ENCODE results near the gene PCDHA3.
"Not testable (repeated sequence)": the region's sequence is repeated elsewhere in the genome, so short reads cannot be mapped to it uniquely, and the experiment has no call there.

Gene PCDHA3

GRCh38 chr5:140796718-140797095 is 4.2 kb upstream of the PCDHA3 start:
- Mint-ChIP-seq H3K4me3 (no peak overlapping the region), H3K27me3 (peaks cover 18 to 25% of the 10 kb centered on the region in 2 donors), H3K4me1 (ENCODE audit: low read depth in 2 of 2) (no peaks in the 10 kb centered on the region), H3K9me3 (peaks cover 0 to 2% of the 10 kb centered on the region in 2 donors), H3K27ac (no peak overlapping the region), H3K36me3 (ENCODE audit: insufficient read depth) (no peaks in the 10 kb centered on the region)
- DNase-seq (no peak), ATAC-seq (replicated peaks) (no peak)

GRCh38 chr5:140801494-140801841 is 611 bp downstream of the PCDHA3 start:
- H3K4me3 Mint-ChIP-seq: no peak overlapping the region
- H3K27me3 Mint-ChIP-seq: peaks cover 21 to 29% of the 10 kb centered on the region in 2 donors
- H3K27ac Mint-ChIP-seq: no peak overlapping the region
- peaks cover 3% of the 10 kb centered on the region for H3K36me3 Mint-ChIP-seq (ENCODE audit: insufficient read depth)
- DNase-seq (no peak), ATAC-seq (replicated peaks) (no peak)
- no peaks in the 10 kb centered on the region for H3K4me1 Mint-ChIP-seq (ENCODE audit: low read depth in 2 of 2)
- peaks cover 0 to 6% of the 10 kb centered on the region in 2 donors for H3K9me3 Mint-ChIP-seq

DNA sequence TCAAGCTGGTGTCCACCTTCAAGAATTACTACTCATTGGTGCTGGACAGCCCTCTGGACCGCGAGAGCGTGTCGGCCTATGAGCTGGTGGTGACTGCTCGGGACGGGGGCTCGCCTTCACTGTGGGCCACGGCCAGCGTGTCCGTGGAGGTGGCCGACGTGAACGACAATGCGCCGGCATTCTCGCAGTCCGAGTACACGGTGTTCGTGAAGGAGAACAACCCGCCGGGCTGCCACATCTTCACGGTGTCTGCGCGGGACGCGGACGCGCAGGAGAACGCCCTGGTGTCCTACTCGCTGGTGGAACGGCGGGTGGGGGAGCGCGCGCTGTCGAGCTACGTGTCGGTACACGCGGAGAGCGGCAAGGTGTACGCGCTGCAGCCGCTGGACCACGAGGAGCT is 1.5 kb downstream of the PCDHA3 start:
- not testable (repeated sequence) for ATAC-seq (replicated peaks)

GRCh38 chr5:140802781-140803271 is 2.0 kb downstream of the PCDHA3 start:
- H3K4me1 Mint-ChIP-seq (ENCODE audit: low read depth in 2 of 2): no peaks in the 10 kb centered on the region
- no peak overlapping the region for H3K27ac Mint-ChIP-seq
- ATAC-seq (replicated peaks) (no peak), DNase-seq (no peak)
- peaks cover 25 to 29% of the 10 kb centered on the region in 2 donors for H3K27me3 Mint-ChIP-seq
- H3K9me3 Mint-ChIP-seq: peaks cover 0 to 6% of the 10 kb centered on the region in 2 donors
- H3K4me3 Mint-ChIP-seq: no peak overlapping the region
- peaks cover 3% of the 10 kb centered on the region for H3K36me3 Mint-ChIP-seq (ENCODE audit: insufficient read depth)

More for the DNA sequence above, 1.5 kb downstream of the PCDHA3 start:
- H3K27me3 Mint-ChIP-seq: peaks cover 25 to 29% of the 10 kb centered on the region in 2 donors
- not testable (repeated sequence) for H3K27ac Mint-ChIP-seq; DNase-seq; H3K4me3 Mint-ChIP-seq; H3K36me3 Mint-ChIP-seq (ENCODE audit: insufficient read depth); H3K4me1 Mint-ChIP-seq (ENCODE audit: low read depth in 2 of 2); H3K9me3 Mint-ChIP-seq

DNA sequence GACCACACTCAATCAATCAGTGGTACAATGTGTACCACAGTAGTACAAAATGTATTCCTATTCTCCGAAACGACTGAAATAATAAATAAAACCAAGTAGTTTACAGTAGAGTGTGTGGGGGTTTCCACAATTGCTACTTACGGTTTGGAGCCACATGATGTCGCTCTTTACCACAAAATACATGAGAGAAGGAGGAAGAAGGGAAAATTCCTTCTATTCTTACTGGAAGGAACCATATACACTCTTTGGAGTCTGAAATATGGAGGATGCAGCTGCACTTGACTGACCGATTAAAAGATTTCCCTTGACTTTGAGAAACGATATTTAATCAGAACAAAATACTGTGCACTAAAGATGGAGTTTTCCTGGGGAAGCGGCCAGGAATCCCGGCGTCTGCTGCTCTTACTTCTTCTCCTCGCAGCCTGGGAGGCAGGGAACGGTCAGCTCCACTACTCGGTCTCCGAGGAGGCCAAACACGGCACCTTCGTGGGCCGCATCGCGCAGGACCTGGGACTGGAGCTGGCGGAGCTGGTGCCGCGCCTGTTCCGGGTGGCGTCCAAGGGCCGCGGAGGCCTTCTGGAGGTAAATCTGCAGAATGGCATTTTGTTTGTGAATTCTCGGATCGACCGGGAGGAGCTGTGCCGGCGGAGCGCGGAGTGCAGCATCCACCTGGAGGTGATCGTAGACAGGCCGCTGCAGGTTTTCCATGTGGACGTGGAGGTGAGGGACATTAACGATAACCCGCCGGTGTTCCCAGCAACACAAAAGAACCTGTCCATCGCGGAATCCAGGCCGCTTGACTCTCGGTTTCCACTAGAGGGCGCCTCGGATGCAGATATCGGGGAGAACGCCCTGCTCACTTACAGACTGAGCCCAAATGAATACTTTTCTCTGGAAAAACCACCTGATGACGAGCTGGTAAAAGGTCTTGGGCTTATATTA is 6.2 kb downstream of the PCDHA3 start, which contains the start of gene PCDHA4:
Gene PCDHA4 (plus strand): TSS at position 235 of the 942 bp plus-strand sequence.
- no peak within 1 kb of the TSS for H3K27ac Mint-ChIP-seq
- H3K4me3 Mint-ChIP-seq: no peak within 1 kb of the TSS
- DNase-seq: no peak
- H3K4me1 Mint-ChIP-seq (ENCODE audit: low read depth in 2 of 2): no peaks in the 10 kb centered on the region
- peaks cover 0 to 6% of the 10 kb centered on the region in 2 donors for H3K9me3 Mint-ChIP-seq
- H3K36me3 Mint-ChIP-seq (ENCODE audit: insufficient read depth): peaks cover 3% of the 10 kb centered on the region
- peaks cover 22 to 25% of the 10 kb centered on the region in 2 donors for H3K27me3 Mint-ChIP-seq
- no peak for ATAC-seq (replicated peaks)

DNA sequence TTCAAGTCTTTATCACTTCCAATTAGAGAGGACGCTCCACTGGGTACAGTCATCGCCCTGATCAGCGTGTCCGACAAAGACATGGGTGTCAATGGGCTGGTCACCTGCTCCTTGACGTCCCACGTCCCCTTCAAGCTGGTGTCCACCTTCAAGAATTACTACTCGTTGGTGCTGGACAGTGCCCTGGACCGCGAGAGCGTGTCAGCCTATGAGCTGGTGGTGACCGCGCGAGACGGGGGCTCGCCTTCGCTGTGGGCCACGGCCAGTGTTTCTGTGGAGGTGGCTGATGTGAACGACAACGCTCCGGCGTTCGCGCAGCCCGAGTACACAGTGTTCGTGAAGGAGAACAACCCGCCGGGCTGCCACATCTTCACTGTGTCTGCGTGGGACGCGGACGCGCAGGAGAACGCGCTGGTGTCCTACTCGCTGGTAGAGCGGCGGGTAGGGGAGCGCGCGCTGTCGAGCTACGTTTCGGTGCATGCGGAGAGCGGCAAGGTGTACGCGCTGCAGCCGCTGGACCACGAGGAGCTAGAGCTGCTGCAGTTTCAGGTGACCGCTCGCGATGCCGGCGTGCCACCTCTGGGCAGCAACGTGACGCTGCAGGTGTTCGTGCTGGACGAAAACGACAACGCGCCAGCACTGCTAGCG is 7.5 kb downstream of the PCDHA3 start:
- not testable (repeated sequence) for ATAC-seq (replicated peaks); H3K4me3 Mint-ChIP-seq; H3K4me1 Mint-ChIP-seq (ENCODE audit: low read depth in 2 of 2); DNase-seq; H3K27ac Mint-ChIP-seq; H3K9me3 Mint-ChIP-seq; H3K36me3 Mint-ChIP-seq (ENCODE audit: insufficient read depth)
- peaks cover 25 to 26% of the 10 kb centered on the region in 2 donors for H3K27me3 Mint-ChIP-seq

DNA sequence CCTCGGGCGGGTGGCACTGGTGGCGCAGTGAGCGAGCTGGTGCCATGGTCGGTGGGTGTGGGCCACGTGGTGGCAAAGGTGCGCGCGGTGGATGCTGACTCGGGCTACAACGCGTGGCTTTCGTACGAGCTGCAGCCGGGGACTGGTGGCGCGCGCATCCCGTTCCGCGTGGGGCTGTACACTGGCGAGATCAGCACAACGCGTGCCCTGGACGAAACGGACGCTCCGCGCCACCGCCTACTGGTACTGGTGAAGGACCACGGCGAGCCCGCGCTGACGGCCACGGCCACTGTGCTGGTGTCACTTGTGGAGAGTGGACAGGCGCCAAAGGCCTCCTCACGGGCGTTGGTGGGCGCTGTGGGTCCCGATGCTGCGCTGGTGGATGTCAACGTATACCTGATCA is 8.0 kb downstream of the PCDHA3 start:
- Mint-ChIP-seq H3K4me1 (ENCODE audit: low read depth in 2 of 2) (no peaks in the 10 kb centered on the region), H3K36me3 (ENCODE audit: insufficient read depth) (peaks cover 3% of the 10 kb centered on the region), H3K27me3 (peaks cover 24 to 25% of the 10 kb centered on the region in 2 donors), H3K9me3 (peaks cover 0 to 6% of the 10 kb centered on the region in 2 donors), H3K27ac (no peak overlapping the region), H3K4me3 (no peak overlapping the region)
- DNase-seq (no peak), ATAC-seq (replicated peaks) (no peak)

DNA sequence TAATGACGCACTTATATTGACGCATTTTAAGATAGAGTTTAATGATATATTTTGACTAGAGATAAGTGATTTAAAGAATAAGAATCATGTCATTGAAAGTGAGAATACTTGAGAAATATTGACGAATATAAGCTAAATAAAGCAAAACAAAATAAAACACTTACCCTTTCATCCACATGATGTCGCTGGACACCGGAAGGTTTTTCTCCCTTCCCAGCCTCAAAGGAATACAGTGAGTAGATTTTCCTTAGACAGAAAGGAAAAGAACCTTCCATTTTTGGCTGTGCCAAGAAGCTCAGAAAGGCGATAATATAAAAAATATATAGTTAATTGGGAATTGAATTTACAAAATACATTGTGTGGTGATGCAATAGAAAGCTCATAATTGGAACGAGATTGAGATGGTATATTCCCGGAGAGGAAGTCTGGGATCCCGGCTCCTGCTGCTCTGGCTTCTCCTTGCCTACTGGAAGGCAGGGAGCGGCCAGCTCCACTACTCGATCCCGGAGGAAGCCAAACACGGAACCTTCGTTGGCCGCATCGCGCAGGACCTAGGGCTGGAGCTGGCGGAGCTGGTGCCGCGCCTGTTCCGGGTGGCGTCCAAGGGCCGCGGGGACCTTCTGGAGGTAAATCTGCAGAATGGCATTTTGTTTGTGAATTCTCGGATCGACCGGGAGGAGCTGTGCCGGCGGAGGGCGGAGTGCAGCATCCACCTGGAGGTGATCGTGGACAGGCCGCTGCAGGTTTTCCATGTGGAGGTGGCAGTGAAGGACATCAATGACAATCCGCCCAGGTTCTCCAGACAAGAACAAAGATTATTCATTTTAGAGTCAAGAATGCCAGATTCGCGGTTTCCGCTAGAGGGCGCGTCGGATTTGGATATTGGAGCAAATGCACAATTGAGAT is 20.8 kb downstream of the PCDHA3 start, which contains the start of gene PCDHA5:
Gene PCDHA5 (plus strand): TSS at position 239 of the 906 bp plus-strand sequence.
- Mint-ChIP-seq H3K36me3 (ENCODE audit: insufficient read depth) (no peaks in the 10 kb centered on the region), H3K27ac (no peak within 1 kb of the TSS), H3K9me3 (no peaks in the 10 kb centered on the region), H3K27me3 (peaks cover 8 to 18% of the 10 kb centered on the region in 2 donors), H3K4me1 (ENCODE audit: low read depth in 2 of 2) (no peaks in the 10 kb centered on the region), H3K4me3 (no peak within 1 kb of the TSS)
- ATAC-seq (replicated peaks) (no peak), DNase-seq (no peak)

- no peak overlapping the region for H3K4me3 Mint-ChIP-seq
- no peaks in the 10 kb centered on the region for H3K4me1 Mint-ChIP-seq (ENCODE audit: low read depth in 2 of 2)
- ATAC-seq (replicated peaks): no peak
- H3K27me3 Mint-ChIP-seq: peaks cover 14 to 24% of the 10 kb centered on the region in 2 donors
- no peak overlapping the region for H3K27ac Mint-ChIP-seq
- DNase-seq: no peak
- H3K9me3 Mint-ChIP-seq: no peaks in the 10 kb centered on the region
- no peaks in the 10 kb centered on the region for H3K36me3 Mint-ChIP-seq (ENCODE audit: insufficient read depth)
Measured at GRCh38 chr5:140822281-140822629, 21.4 kb downstream of the PCDHA3 start.

GRCh38 chr5:140822969-140823368 is 22.1 kb downstream of the PCDHA3 start:
- H3K27me3 Mint-ChIP-seq: peaks cover 15 to 24% of the 10 kb centered on the region in 2 donors
- H3K27ac Mint-ChIP-seq; H3K4me3 Mint-ChIP-seq; H3K36me3 Mint-ChIP-seq (ENCODE audit: insufficient read depth); H3K9me3 Mint-ChIP-seq; ATAC-seq (replicated peaks); H3K4me1 Mint-ChIP-seq (ENCODE audit: low read depth in 2 of 2); DNase-seq: not testable (repeated sequence)

GRCh38 chr5:140823475-140823874 is 22.6 kb downstream of the PCDHA3 start:
- ATAC-seq (replicated peaks): no peak
- no peaks in the 10 kb centered on the region for H3K36me3 Mint-ChIP-seq (ENCODE audit: insufficient read depth)
- peaks cover 15 to 19% of the 10 kb centered on the region in 2 donors for H3K27me3 Mint-ChIP-seq
- H3K4me3 Mint-ChIP-seq: no peak overlapping the region
- DNase-seq: no peak
- no peak overlapping the region for H3K27ac Mint-ChIP-seq
- no peaks in the 10 kb centered on the region for H3K9me3 Mint-ChIP-seq
- no peaks in the 10 kb centered on the region for H3K4me1 Mint-ChIP-seq (ENCODE audit: low read depth in 2 of 2)

DNA sequence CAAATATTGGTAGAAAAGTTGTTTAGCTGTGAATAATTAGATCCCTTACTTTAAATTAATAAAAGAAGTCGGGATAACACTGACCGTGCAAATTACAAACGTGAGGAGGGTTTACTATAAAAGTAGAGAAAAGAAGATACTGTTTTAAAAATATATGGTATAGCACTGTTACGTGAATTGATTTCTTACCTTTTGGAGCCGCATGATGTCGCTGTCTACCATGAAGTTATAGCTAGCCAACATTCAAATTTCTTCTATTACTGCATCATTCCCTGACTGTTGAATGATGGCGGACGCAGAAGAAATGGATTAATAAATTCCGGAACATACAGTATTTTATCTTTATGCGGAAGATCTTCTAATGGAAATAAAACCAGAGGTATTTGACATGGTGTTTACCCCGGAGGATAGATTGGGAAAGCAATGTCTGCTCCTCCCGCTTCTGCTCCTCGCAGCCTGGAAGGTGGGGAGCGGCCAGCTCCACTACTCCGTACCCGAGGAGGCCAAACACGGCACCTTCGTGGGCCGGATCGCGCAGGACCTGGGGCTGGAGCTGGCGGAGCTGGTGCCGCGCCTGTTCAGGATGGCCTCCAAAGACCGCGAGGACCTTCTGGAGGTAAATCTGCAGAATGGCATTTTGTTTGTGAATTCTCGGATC is 27.0 kb downstream of the PCDHA3 start, which contains the start of gene PCDHA6:
Gene PCDHA6 (plus strand): TSS at position 257 of the 658 bp plus-strand sequence. CDS start 132 bp downstream, at position 389.
- no peak within 1 kb of the TSS for H3K27ac Mint-ChIP-seq
- H3K4me3 Mint-ChIP-seq: no peak within 1 kb of the TSS
- no peaks in the 10 kb centered on the region for H3K4me1 Mint-ChIP-seq (ENCODE audit: low read depth in 2 of 2)
- H3K36me3 Mint-ChIP-seq (ENCODE audit: insufficient read depth): no peaks in the 10 kb centered on the region
- ATAC-seq (replicated peaks) (no peak), DNase-seq (no peak)
- H3K9me3 Mint-ChIP-seq: no peaks in the 10 kb centered on the region
- H3K27me3 Mint-ChIP-seq: peaks cover 20 to 26% of the 10 kb centered on the region in 2 donors
